IPS-20b (cell line): ENCODE measurements around the gene DUOXA2.
"Not testable (repeated sequence)": the region's sequence is repeated elsewhere in the genome, so short reads cannot be mapped to it uniquely, and the experiment has no call there.

ENCODE experiments used
- H3K27ac ChIP-seq: one replicate; pipeline ENCODE4 v1.5.1; 2013; ENCODE audit warnings: low read length
- H3K27me3 ChIP-seq: 2 replicates; pipeline ENCODE4 v1.6.1; 2013; ENCODE audit warnings: mild to moderate bottlenecking, low read length, inconsistent platforms; ENCODE audit not compliant: insufficient read depth
- H3K36me3 ChIP-seq: 2 replicates; pipeline ENCODE4 v1.6.1; 2013; ENCODE audit warnings: low read depth, mild to moderate bottlenecking, inconsistent platforms, low read length, moderate library complexity; ENCODE audit not compliant: insufficient read depth
- H3K4me1 ChIP-seq: 2 replicates; pipeline ENCODE4 v1.6.1; 2013; ENCODE audit warnings: mild to moderate bottlenecking, control low read depth, inconsistent platforms, low read length, moderate library complexity; ENCODE audit not compliant: insufficient read depth
- H3K4me3 ChIP-seq: 2 replicates; pipeline ENCODE4 v1.5.1; 2013; ENCODE audit warnings: mild to moderate bottlenecking, low read length, inconsistent platforms
- H3K9ac ChIP-seq: 2 replicates; pipeline ENCODE4 v1.6.1; 2013; ENCODE audit warnings: low read depth, mild to moderate bottlenecking, inconsistent platforms, low read length, moderate library complexity
- H3K9me3 ChIP-seq: 2 replicates; pipeline ENCODE4 v1.6.1; 2013; ENCODE audit warnings: mild to moderate bottlenecking, low read depth, low read length, inconsistent platforms; ENCODE audit not compliant: insufficient read depth

DUOXA2 gene

GRCh38 chr15:45099549-45100165 lies 14.5 kb upstream of the DUOXA2 start:
- no peak overlapping the region for H3K9ac ChIP-seq
- no peaks in the 10 kb centered on the region for H3K9me3 ChIP-seq
- H3K4me1 ChIP-seq, result peaks cover 10% of the 10 kb centered on the region
- H3K27me3 ChIP-seq, result peaks cover 9% of the 10 kb centered on the region; the same call in 1 of the 2 replicates
- no peaks in the 10 kb centered on the region for H3K36me3 ChIP-seq
- no peak overlapping the region for H3K27ac ChIP-seq
- no peak overlapping the region for H3K4me3 ChIP-seq

- no peaks in the 10 kb centered on the region for H3K36me3 ChIP-seq
- H3K27ac ChIP-seq, result no peak overlapping the region
- peaks cover 10% of the 10 kb centered on the region for H3K4me1 ChIP-seq
- H3K4me3 ChIP-seq, result no peak overlapping the region; the same call in 1 of the 2 replicates
- no peak overlapping the region for H3K9ac ChIP-seq
- no peaks in the 10 kb centered on the region for H3K9me3 ChIP-seq
- peaks cover 17% of the 10 kb centered on the region; the same call in 1 of the 2 replicates for H3K27me3 ChIP-seq
Measured at GRCh38 chr15:45100884-45101625, 13.1 kb upstream of the DUOXA2 start.

- Histone ChIP-seq H3K27ac (no peak overlapping the region), H3K9ac (no peak overlapping the region), H3K9me3 (no peaks in the 10 kb centered on the region)
Measured at GRCh38 chr15:45101749-45102148, 12.4 kb upstream of the DUOXA2 start.

GRCh38 chr15:45102226-45102625 lies 11.9 kb upstream of the DUOXA2 start:
- no peak overlapping the region for H3K4me3 ChIP-seq
- H3K36me3 ChIP-seq, result no peaks in the 10 kb centered on the region
- no peak overlapping the region for H3K27ac ChIP-seq
- H3K9me3 ChIP-seq, result no peaks in the 10 kb centered on the region
- peaks cover 10% of the 10 kb centered on the region for H3K4me1 ChIP-seq
- H3K27me3 ChIP-seq, result peaks cover 28% of the 10 kb centered on the region; the same call in 1 of the 2 replicates
- H3K9ac ChIP-seq, result no peak overlapping the region

More at GRCh38 chr15:45101749-45102148, 12.4 kb upstream of the DUOXA2 start:
- Histone ChIP-seq H3K36me3 (no peaks in the 10 kb centered on the region), H3K4me3 (no peak overlapping the region), H3K27me3 (peaks cover 23% of the 10 kb centered on the region; the same call in 1 of the 2 replicates), H3K4me1 (peaks cover 10% of the 10 kb centered on the region)

- peaks cover 10% of the 10 kb centered on the region for H3K4me1 ChIP-seq
- peaks cover 37% of the 10 kb centered on the region for H3K27me3 ChIP-seq
- H3K9ac ChIP-seq, H3K4me3 ChIP-seq, H3K27ac ChIP-seq, H3K36me3 ChIP-seq, H3K9me3 ChIP-seq: not testable (repeated sequence)
Measured at GRCh38 chr15:45104170-45104569, 10.0 kb upstream of the DUOXA2 start.

GRCh38 chr15:45105586-45105985 lies 8.5 kb upstream of the DUOXA2 start:
- peaks cover 8% of the 10 kb centered on the region for H3K4me1 ChIP-seq
- H3K9me3 ChIP-seq, result no peaks in the 10 kb centered on the region
- no peaks in the 10 kb centered on the region for H3K36me3 ChIP-seq
- H3K27me3 ChIP-seq, result peaks cover 48% of the 10 kb centered on the region
- H3K27ac ChIP-seq, result no peak overlapping the region
- no peak overlapping the region for H3K9ac ChIP-seq
- H3K4me3 ChIP-seq, result no peak overlapping the region

- no peaks in the 10 kb centered on the region for H3K9me3 ChIP-seq
- H3K4me3 ChIP-seq, result no peak overlapping the region
- H3K4me1 ChIP-seq, result peaks cover 2% of the 10 kb centered on the region; the same call in 1 of the 2 replicates
- no peak overlapping the region for H3K27ac ChIP-seq
- peaks cover 53% of the 10 kb centered on the region for H3K27me3 ChIP-seq
- no peaks in the 10 kb centered on the region for H3K36me3 ChIP-seq
- H3K9ac ChIP-seq, result no peak overlapping the region
Measured at GRCh38 chr15:45106002-45106790, 7.9 kb upstream of the DUOXA2 start.

GRCh38 chr15:45107941-45108630 lies 6.0 kb upstream of the DUOXA2 start:
- H3K9me3 ChIP-seq, result peaks cover 4% of the 10 kb centered on the region; the same call in 1 of the 2 replicates
- peaks cover 72% of the 10 kb centered on the region for H3K27me3 ChIP-seq
- no peaks in the 10 kb centered on the region for H3K36me3 ChIP-seq
- H3K27ac ChIP-seq, result no peak overlapping the region
- H3K4me1 ChIP-seq, result no peaks in the 10 kb centered on the region; the same call in 1 of the 2 replicates
- H3K9ac ChIP-seq, result no peak overlapping the region
- no peak overlapping the region for H3K4me3 ChIP-seq

GRCh38 chr15:45110256-45110820 lies 3.8 kb upstream of the DUOXA2 start:
- Histone ChIP-seq H3K27me3 (peaks cover 93% of the 10 kb centered on the region), H3K4me1 (no peaks in the 10 kb centered on the region; the same call in 1 of the 2 replicates), H3K9me3 (peaks cover 4% of the 10 kb centered on the region; the same call in 1 of the 2 replicates), H3K27ac (no peak overlapping the region), H3K4me3 (no peak overlapping the region), H3K36me3 (no peaks in the 10 kb centered on the region), H3K9ac (no peak overlapping the region)

GRCh38 chr15:45111390-45112142 lies 2.6 kb upstream of the DUOXA2 start:
- Histone ChIP-seq H3K27me3 (peaks cover 93% of the 10 kb centered on the region), H3K4me1 (no peaks in the 10 kb centered on the region; the same call in 1 of the 2 replicates), H3K36me3 (no peaks in the 10 kb centered on the region), H3K4me3 (no peak overlapping the region; the same call in 1 of the 2 replicates), H3K9me3 (peaks cover 11% of the 10 kb centered on the region; the same call in 1 of the 2 replicates), H3K27ac (no peak overlapping the region), H3K9ac (no peak overlapping the region)
